Osteocyte (in vitro differentiated cells): ENCODE results near the gene SPOCD1. TPM values are rescaled to one million over a fixed set of nuclear protein-coding genes. Genes with fewer than 3 reads are reported as not detected.

ENCODE experiments used
- DNase-seq: peaks from one replicate; pipeline ENCODE4 v3.0.0; 2021; ENCODE audit warnings: mixed read lengths; ENCODE audit not compliant: unreplicated experiment; ENCODE audit errors: extremely low spot score
- H3K27ac Mint-ChIP-seq: one replicate; pipeline ENCODE4 v1.8.0; 2021; ENCODE audit warnings: mild to moderate bottlenecking, mixed read lengths; ENCODE audit not compliant: unreplicated experiment
- H3K27me3 Mint-ChIP-seq: one replicate; pipeline ENCODE4 v1.8.0; 2021; ENCODE audit warnings: mixed read lengths; ENCODE audit not compliant: unreplicated experiment
- H3K36me3 Mint-ChIP-seq: one replicate; pipeline ENCODE4 v1.8.0; 2021; ENCODE audit warnings: mixed read lengths; ENCODE audit not compliant: unreplicated experiment
- H3K4me1 Mint-ChIP-seq: one replicate; pipeline ENCODE4 v1.8.0; 2021; ENCODE audit warnings: mixed read lengths; ENCODE audit not compliant: unreplicated experiment
- H3K4me3 Mint-ChIP-seq: one replicate; pipeline ENCODE4 v1.8.0; 2021; ENCODE audit warnings: mild to moderate bottlenecking, moderate library complexity, mixed read lengths; ENCODE audit not compliant: unreplicated experiment
- H3K9me3 Mint-ChIP-seq: one replicate; pipeline ENCODE4 v1.8.0; 2021; ENCODE audit warnings: mixed read lengths; ENCODE audit not compliant: unreplicated experiment
- CTCF ChIP-seq: fragments of 200-600 bp; sonication (generic); IDR thresholded peaks from 2 replicates; pipeline ENCODE4 v1.5.0; 2021; ENCODE audit warnings: antibody characterized with exemption, mild to moderate bottlenecking, moderate library complexity
- total RNA-seq: library from RNA; stranded (reverse); gene quantifications from 2 replicates; pipeline ENCODE4 v1.2.1, GENCODE V29; 2021

SPOCD1 gene
- total RNA-seq, 1 donor from 2014 or later, result 0.67 TPM

GRCh38 chr1:31756578-31756977 lies 59.2 kb downstream of the SPOCD1 start:
- Mint-ChIP-seq H3K9me3 (no peaks in the 10 kb centered on the region), H3K27ac (no peak overlapping the region), H3K27me3 (no peaks in the 10 kb centered on the region), H3K4me1 (peaks cover 45% of the 10 kb centered on the region), H3K36me3 (no peaks in the 10 kb centered on the region), H3K4me3 (no peak overlapping the region)
- TF ChIP-seq CTCF, result no peak
- DNase-seq, result no peak

- no peak for DNase-seq
- H3K9me3 Mint-ChIP-seq, result no peaks in the 10 kb centered on the region
- no peaks in the 10 kb centered on the region for H3K36me3 Mint-ChIP-seq
- H3K27ac Mint-ChIP-seq, result peak overlapping the region; percentile 10
- no peak for TF ChIP-seq CTCF
- H3K27me3 Mint-ChIP-seq, result no peaks in the 10 kb centered on the region
- H3K4me3 Mint-ChIP-seq, result no peak overlapping the region
- H3K4me1 Mint-ChIP-seq, result peaks cover 39% of the 10 kb centered on the region
Observed at GRCh38 chr1:31755850-31756492, 59.9 kb downstream of the SPOCD1 start.

GRCh38 chr1:31755197-31755611 lies 60.6 kb downstream of the SPOCD1 start:
- no peak for DNase-seq
- H3K4me3 Mint-ChIP-seq, result no peak overlapping the region
- H3K4me1 Mint-ChIP-seq, result peaks cover 43% of the 10 kb centered on the region
- no peaks in the 10 kb centered on the region for H3K36me3 Mint-ChIP-seq
- H3K27ac Mint-ChIP-seq, result peak overlapping the region; percentile 45
- no peak for TF ChIP-seq CTCF
- H3K9me3 Mint-ChIP-seq, result no peaks in the 10 kb centered on the region
- H3K27me3 Mint-ChIP-seq, result no peaks in the 10 kb centered on the region

- H3K9me3 Mint-ChIP-seq, result no peaks in the 10 kb centered on the region
- TF ChIP-seq CTCF, result no peak
- no peak overlapping the region for H3K4me3 Mint-ChIP-seq
- DNase-seq, result no peak
- H3K27me3 Mint-ChIP-seq, result no peaks in the 10 kb centered on the region
- H3K4me1 Mint-ChIP-seq, result peaks cover 41% of the 10 kb centered on the region
- H3K27ac Mint-ChIP-seq, result peak overlapping the region; percentile 45
- no peaks in the 10 kb centered on the region for H3K36me3 Mint-ChIP-seq
Observed at GRCh38 chr1:31754397-31754796, 61.4 kb downstream of the SPOCD1 start.

GRCh38 chr1:31753707-31754349 lies 62.0 kb downstream of the SPOCD1 start:
- peak overlapping the region; percentile 10 for H3K27ac Mint-ChIP-seq
- H3K36me3 Mint-ChIP-seq, result peaks cover 1% of the 10 kb centered on the region
- no peak for DNase-seq
- H3K4me1 Mint-ChIP-seq, result peaks cover 41% of the 10 kb centered on the region
- no peaks in the 10 kb centered on the region for H3K9me3 Mint-ChIP-seq
- H3K27me3 Mint-ChIP-seq, result no peaks in the 10 kb centered on the region
- H3K4me3 Mint-ChIP-seq, result no peak overlapping the region
- TF ChIP-seq CTCF, result no peak
